ENCODE results near the gene EML2. TPM values are rescaled to one million over a fixed set of nuclear protein-coding genes. Genes with fewer than 3 reads are reported as not detected.
A peak's percentile ranks its signal among the peaks of the same experiment; 100 is the strongest.

EML2 gene
- total and polyA plus RNA-seq, 2 of the 8 experiments (the other 6 are each of a cell fraction or from before 2014, with no cell fraction given): 28.8 to 29.4 TPM

DNA sequence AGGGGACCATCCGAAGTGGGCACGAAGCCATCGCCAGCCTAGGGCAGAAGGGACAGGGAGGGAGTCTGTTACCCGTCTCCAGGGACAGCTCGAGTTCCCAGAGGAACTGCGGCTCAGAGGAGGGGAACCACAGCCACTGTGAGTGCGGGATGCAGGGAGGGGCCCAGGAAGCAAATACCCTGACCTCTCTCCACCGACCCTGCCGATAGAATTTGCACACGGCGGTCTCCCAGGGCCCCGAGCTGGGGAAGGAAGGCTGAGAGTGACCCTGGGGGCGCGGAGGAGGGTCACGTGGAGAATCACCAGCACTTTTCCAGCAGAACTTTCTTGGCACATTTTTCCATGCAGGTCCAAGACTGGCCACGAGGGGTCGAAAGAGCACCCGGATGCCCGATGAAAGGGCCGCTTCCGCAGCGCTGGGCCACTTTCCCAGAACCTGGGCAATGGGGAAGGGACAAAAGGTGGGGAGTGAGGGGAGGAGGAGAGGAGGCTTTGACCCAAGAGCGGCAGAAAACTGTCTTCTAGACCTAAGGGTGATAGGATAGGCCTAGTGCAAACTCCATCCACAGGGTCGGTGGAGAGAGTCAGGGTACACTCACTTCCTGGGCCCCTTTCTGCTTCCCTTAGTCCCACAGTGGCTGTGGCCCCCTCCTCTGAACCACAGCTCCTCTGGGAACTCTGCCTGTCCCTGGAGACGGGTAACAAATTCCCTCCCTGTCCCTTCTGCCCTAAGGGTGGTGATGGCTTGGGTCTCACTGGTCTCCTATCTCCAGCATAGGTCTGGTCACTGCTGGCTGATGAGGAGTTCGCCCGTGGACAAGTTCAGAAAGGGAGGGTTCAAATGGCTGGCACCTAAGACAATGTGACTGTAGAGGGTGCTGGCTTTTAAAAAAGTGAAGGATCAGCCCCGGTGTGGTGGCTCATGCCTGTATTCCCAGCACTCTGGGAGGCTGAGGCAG, 31.8 kb downstream of the EML2 start (continued):
- no peak for TF ChIP-seq KDM4A (IDR thresholded peaks at IDR 0.05; ENCODE audit: low read depth, low read length, severe bottlenecking)
- TF ChIP-seq TBP (IDR thresholded peaks at IDR 0.05; ENCODE audit: low read depth, low read length): peak; percentile 59
- TF ChIP-seq CREB1 (IDR thresholded peaks at IDR 0.05): peak; percentile 37; the same call in 1 of the 2 replicates
- no peak for TF ChIP-seq CBX8 (IDR thresholded peaks at IDR 0.05; ENCODE audit: borderline replicate concordance, low read depth, low read length)
- TF ChIP-seq CTCF (IDR thresholded peaks at IDR 0.05; ENCODE audit: control extremely low read depth in 1 of 3, insufficient read depth in 1 of 3, low read depth in 1 of 3, low read length in 3 of 3): peak; percentile 77 to 84 (median 83)
- TF ChIP-seq CHD7 (IDR thresholded peaks at IDR 0.05; ENCODE audit: insufficient replicate concordance, low read length): no peak
- no peak for TF ChIP-seq BRCA1 (IDR thresholded peaks at IDR 0.05; ENCODE audit: low read depth, low read length)

Data from H1 (cell line).